ENCODE data around the gene FGF9.

- TF ChIP-seq CTCF (IDR thresholded peaks at IDR 0.05) (no peak), EP300 (IDR thresholded peaks at IDR 0.05) (no peak), POLR2A (IDR thresholded peaks at IDR 0.05) (no peak), POLR2AphosphoS5 (IDR thresholded peaks at IDR 0.05) (no peak)
Observed at GRCh38 chr13:21709697-21710096, 38.8 kb downstream of the FGF9 start.
